GM18867 (cell line): ENCODE data around the gene SLC39A1.

Source experiments
- ATAC-seq: cut with Tn5 transposase; IDR thresholded peaks from one replicate; pipeline ENCODE4 v1.9.1; 2021; ENCODE audit warnings: mild to moderate bottlenecking, moderate library complexity; ENCODE audit not compliant: unreplicated experiment

The SLC39A1 gene

DNA sequence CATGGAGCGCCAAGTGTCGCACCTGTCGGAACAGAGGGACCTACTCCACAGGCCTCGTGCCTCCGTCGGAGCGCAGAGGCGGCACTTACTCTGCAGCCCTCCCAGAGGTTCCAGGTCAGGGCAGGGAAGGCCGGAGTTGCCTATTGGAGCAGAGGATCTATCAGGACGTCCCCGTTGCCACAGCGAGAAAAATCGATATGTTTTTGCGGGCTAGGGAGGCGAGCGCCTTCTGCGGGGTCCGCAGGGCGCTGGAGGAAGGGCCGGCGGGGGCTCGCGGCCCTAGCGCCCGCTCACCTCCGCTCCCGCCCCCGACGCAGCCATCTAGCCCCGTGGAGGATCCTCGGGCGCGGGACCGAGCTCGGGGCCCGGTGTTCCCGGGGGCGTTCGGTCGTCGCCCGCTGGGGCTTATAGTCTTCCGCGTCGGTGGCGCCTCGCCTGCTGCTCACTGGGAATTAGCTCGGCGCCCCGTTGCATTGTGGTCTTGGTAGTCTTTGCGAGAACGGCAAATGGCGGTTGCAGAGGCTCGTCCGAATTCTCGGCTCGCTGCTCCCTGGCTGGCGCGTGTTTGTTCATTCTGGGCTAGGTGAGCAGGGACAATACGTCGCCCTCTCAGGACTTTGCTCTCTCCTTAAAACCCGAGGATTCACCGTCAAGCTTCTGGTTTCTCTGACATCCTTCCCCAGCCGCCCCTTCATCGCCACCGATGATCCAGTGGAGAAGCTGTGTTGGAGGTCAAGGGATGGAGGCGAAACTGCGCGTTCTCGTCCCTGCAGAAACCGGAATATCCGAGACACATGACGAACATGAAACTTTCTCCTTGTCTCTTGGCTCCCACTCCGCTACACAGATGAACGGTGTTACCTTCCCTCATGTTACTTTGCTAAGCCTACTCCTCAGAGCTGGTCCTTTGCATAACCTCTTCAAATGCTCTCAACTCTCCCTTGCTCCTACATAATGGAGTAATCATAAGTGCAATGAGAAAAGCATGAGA, 14.2 kb upstream of the SLC39A1 start, which contains the start of gene JTB:
Gene JTB (minus strand): TSS at position 425 of the 991 bp plus-strand sequence. CDS start 422 bp downstream, at position 3.
- peak; percentile 86 for ATAC-seq

DNA sequence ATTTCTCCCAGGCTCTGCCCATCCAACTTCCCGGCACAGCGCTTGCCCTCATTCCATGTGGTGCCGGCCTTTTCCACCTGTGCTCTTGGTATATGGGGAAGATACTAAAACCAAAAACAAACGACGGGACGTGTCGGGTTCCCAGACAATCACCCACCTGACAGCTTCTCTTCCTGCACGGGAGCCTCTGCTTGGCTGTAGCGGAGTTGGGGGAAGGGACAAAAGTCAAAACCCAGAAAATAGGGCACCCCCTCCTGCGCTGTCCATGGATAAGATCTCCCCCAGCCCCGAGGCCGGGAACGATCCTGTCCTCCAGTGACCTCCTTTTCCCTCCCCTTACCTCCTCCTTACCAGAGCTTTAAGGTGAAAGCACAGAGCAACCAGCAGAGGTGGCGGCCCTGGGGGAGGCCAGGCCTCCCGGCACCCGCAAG, 13.5 kb upstream of the SLC39A1 start:
- ATAC-seq = no peak

DNA sequence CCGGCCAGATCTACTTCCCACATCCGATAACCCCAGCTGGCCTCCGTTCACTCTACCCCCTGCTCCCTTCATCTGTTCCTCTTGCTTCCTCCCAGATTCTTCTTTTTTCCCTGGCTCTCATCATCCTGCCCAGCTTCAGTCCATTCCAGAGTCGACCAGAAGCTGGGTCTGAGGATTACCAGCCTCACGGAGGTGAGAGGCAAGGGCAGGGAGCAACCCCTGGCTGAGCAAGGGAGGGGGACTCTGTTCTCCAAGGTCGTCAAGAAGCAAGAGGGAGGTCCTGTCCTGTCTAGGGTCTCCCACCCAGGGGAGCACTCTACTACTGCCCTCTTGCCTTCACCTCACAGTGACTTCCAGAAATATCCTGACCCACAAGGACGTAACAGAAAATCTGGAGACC, 10.2 kb upstream of the SLC39A1 start:
- ATAC-seq = no peak

DNA sequence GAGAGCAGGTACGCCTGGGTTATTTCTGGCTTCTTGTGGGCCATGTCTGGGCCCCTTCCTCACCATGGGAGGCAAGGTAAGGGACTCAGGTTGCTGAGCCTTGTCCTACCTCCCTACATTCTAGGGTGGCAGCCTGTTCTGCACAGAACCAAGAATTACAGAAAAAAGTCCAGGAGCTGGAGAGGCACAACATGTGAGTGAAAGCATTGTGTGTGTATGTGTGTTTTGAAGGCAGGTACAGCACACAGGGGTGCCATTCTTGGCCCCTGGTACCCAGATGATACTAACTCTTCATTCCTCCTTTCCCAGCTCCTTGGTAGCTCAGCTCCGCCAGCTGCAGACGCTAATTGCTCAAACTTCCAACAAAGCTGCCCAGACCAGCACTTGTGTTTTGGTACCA, 9.7 kb upstream of the SLC39A1 start:
- no peak for ATAC-seq

DNA sequence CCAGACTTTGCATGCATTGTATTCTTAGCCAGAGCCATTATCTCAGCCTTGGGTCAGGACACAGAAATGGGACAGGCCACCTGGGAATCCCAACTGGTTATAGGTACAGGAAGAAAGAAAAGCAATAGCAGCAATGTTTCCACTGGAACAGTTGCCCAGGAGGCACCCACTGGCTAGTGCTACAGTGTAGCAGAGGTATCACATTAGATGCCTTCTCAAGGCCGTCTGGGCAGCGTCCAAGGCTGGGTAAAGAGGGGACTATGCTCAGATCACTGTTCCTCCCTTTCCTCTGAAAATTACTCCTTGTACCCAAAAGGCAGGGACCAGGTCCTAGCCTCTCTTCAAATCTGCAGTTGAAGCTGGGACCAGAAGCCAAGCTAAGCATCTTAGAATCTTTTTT, 7.0 kb upstream of the SLC39A1 start:
- no peak for ATAC-seq

DNA sequence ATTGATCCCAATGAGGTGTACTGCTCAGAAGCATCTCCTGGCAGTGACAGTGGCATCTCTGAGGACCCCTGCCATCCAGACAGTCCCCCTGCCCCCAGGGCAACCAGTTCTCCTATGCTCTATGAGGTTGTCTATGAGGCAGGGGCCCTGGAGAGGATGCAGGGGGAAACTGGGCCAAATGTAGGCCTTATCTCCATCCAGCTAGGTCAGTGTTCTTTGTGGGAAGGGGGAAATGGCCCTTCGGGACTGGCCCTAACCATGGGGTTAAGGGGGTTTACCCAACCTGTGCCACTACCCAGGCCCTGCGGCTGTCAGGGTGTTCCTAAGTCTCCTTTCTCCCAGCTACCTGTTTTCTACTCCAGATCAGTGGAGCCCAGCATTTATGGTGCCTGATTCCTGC, 5.6 kb upstream of the SLC39A1 start:
- ATAC-seq = no peak

DNA sequence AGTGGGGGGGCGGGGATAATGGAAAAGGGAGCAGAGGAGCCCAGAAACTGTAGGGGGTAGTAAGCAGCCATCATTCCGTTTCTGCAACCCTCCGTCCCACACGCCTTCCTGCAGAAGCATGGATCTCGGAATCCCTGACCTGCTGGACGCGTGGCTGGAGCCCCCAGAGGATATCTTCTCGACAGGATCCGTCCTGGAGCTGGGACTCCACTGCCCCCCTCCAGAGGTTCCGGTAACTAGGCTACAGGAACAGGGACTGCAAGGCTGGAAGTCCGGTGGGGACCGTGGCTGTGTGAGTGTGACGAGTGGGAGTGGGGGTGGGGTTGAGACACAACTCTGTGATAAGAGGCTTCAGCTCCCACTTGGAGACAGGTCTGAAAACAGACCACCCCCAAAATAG, 5.1 kb upstream of the SLC39A1 start:
- no peak for ATAC-seq

DNA sequence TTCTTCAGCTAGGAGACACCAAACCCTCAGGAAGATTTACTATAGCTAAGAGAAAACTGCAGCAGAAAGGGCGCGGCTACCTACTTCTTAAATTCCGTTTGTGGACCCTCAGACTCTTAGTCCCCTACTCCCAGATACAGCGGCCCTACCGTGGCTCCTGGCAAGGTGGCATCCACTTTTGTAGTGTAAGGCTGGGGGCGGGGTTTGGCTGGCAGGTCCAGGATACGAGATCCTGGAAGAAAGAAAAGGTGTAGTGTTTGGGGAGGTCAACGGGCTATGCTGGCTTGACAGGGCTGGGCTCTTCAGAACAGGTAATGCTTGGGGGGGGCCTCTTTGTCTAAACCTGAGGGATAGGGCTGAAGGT, 4.6 kb upstream of the SLC39A1 start:
- ATAC-seq = no peak

DNA sequence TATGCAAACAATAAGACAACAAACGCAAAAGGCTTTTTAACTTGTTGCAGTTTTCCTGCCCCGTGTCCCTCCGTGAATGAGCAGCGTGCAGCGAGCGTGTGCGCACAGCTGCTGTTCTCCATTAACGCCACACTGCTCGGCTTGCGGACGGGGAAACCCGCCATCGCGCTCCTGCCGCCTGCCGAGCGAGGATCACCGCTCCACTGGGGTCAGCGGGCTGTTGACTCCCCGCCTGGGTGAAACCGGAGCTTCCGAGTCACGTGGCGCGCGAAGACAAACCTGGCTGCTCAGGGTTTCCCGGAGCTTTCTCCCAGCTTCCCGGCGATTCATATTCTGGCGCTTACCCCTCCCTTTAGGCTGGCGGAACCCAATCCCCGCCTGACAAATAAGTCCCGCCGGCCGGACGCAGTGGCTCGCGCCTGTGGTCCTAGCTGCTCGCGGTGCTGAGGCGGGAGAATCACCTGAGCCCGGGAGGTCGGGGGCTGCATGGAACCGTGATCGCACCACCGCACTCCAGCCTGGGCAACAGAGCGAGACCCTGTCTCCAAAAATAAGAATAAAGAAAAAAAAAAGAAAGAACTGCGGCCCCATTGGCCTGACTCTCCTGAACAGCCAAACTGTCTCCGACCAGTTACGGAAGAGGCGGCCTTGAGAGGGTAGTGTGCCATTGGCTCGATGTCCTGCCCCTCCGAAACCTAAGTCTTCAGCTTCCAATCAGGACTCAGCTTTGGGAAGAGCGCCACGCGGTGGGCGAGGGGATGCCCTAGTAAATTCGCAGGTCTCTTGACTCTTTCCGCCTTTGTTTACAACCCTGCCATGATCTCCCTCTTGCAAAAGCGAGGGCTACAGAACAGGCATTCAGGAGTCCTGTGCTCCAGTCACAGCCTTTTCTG, 4.0 kb upstream of the SLC39A1 start, which contains the start of gene CREB3L4:
Gene CREB3L4 (plus strand): TSS at position 796 of the 893 bp plus-strand sequence. CDS start 624 bp downstream, outside the sequence.
- ATAC-seq = peak; percentile 67

DNA sequence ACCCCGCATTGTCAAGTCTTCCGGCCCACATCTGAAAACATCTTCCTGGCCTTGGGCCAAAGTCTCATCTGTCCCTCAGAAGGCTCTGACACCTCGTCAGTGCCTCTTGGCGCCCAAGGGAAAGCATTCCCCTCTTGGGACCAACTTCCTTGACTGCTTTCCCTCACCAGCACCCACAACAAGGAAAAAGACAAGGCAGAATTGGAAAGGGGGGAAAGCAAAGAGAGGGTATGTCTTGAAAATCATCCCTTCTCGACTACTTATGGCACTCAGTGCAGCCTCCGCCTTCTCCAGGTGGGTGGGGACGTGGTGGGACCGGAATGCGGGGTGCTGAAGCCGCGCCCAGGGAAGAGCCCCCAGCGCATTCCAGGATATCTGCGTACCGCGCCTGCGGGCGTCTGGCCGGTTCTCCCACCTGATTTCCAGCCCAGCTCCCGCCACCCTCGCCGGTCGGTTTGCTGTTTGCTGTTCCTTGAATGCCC, 554 bp upstream of the SLC39A1 start:
- no peak for ATAC-seq

DNA sequence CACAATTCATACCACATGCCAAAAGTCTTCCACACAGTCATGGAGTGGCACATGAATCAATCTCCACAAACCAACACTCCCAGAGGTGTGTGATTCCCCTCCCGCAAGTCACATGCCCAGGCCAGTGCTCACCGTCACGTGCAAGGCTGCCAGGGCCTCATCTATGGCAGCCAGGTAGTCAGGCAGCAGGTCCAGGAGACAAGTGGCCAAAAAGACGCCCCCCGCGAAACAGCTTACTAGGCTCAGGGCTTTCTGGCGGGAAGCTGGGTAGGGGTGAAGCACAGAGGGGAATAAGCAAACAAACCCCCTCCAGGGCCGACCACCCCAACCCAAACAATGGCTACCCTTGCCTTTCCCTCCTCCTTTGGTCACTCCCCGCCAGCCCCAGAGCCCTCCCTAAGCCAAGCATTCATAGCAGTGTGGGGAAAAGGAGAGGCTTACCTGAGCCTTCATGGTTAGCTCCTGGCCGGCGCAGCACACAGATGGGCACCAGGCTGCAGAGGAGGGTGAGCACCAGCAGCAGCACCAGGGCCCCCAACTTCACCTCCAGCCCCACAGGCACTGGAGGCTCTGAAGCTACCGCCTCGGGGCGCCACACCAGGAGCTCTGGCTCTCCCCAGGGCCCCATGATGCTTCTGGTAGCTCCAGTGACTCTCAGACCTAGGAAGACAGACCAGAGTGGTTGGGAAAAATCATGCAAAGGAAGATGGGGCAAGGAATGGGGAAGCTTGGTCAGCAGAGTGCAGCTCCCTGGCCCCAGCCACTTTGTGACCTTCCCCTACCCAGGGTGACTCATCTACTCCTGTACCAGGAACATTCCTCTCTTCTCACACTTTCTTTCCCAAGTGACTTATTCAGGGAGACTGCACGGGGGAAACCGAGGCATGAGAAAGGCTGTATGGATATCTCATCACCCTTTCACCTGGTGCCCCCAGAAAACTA, 978 bp downstream of the SLC39A1 start:
- ATAC-seq = no peak

DNA sequence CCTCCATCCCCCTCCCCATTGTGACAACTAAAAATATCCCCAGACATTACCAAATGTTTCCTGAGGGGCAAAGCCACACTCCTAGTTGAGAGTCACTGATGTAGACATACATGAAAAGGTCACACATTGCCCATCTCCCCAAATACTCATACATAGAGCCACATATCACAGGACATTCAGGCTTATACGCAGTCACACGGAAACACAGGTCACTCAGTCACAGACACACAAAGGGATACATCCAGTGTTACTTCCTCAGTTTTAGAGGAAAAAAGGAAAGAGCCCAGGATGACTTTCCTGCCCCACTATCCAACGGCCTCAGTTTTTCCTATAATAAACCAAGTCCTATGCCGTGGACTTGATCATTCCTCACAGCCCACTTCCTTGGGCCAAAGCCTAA, 1.9 kb downstream of the SLC39A1 start:
- no peak for ATAC-seq

DNA sequence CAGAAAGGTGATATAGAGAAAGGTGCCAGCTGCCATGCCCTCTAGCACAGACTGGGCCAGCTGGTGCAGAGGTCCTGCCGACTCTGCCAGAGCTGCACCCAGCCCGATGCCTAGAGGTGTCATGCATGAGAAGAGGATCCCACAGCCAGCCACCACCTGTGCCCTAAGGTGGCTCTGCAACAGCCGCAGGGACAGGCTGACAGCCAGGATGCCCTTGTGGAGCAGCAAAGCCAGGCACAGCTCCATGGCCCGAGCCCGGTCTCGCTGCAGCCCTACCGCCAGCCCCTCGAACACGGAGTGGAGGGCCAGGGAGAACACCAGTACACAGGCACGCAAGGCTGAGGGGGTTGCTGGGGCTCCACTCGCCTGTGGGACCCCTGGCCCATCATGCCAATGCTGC, 3.1 kb downstream of the SLC39A1 start:
- ATAC-seq = no peak

DNA sequence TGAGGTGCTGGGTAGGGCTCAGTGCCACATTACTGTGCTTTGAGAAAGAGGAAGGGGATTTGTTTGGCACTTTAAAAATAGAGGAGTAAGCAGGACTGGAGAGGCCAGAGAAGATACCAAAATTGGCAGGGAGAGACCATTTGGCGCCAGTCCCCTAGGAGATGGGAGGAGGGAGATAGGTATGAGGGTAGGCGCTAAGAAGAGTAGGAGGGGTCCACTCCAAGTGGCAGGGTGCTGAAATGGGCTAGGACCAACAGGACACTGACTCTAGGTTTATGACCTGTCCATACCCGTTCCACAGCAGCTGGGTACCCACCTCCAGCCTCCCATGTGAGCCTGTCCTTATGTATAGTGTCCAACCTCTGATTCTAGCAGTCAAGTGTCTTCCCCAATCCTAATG, 3.9 kb downstream of the SLC39A1 start:
- no peak for ATAC-seq

DNA sequence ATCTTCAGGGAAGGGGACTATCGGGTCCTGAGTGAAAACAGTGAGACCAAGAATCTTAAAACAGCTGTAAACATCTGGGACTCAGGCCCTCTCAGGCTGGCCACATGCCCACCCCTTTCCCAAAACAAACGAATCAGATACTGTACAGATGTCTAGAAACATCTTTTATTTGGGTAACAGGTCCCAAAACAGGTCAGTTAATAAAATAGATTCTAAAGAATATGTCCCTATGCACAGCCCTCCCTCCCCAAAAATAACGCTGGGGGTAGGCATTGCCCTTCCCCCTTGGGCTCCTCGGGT, 4.4 kb downstream of the SLC39A1 start:
- ATAC-seq = no peak

DNA sequence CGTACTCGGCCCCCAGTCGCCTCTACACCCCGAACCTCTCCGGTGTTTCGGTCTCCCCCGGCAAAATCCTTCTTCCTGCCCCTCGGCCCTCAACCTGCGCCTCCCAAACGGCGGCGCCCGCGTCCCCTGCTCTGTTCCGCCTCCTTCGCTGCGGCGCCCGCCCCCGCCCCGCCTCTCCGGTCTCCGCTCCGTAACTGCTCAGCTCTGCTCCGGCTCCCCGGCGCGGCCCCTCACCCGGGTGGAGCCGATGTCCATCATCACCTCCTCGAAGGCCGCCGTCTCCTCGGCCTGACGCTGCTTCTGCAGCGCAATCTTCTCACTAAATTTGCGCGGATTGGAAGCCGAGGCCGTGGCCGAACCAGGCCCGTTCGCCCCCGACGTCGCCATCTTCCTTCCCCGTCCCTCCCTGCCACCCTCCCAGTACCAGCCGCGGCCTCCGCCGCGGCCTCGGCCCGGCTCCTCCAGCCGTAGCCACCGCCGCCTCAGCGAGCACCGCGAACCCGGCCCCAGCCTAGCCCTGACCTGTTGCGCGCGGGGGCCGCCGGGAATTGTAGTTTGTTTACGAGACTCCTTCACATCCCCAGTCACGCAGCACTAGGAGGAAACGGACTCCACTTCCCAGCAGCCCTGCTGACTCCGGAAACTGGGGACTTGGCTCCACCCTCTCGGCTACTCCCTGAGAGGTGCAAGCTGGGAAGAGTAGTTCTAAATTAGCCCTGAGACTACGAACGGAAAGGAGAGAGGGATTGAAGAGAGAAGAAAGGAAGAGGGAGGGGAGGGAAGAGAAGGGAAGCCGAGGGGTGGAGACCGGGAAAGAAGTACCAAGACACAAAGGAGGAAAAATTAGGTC, 5.0 kb downstream of the SLC39A1 start, which contains the start of gene CRTC2:
Gene CRTC2 (minus strand): TSS at position 502 of the 850 bp plus-strand sequence. CDS start 115 bp downstream, at position 387.
- peak; percentile 66 for ATAC-seq

DNA sequence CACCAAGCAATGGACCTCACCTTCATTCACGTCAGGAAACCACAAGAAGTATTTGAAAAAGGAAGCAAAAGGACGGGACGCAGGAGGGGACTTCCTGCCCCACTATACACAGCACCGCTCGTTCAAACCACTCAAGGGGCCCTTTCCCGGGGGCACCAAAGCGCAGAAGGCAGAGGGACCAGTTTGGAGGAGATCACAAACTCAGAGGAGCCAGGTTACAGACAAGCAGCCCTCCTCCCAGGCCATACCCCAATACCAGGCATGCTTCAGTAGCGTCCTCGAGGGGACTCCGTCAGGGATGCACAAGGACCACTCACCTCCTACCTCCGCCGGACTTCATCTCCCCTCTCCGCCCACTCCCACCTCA, 5.6 kb downstream of the SLC39A1 start:
- ATAC-seq = peak; percentile 5

DNA sequence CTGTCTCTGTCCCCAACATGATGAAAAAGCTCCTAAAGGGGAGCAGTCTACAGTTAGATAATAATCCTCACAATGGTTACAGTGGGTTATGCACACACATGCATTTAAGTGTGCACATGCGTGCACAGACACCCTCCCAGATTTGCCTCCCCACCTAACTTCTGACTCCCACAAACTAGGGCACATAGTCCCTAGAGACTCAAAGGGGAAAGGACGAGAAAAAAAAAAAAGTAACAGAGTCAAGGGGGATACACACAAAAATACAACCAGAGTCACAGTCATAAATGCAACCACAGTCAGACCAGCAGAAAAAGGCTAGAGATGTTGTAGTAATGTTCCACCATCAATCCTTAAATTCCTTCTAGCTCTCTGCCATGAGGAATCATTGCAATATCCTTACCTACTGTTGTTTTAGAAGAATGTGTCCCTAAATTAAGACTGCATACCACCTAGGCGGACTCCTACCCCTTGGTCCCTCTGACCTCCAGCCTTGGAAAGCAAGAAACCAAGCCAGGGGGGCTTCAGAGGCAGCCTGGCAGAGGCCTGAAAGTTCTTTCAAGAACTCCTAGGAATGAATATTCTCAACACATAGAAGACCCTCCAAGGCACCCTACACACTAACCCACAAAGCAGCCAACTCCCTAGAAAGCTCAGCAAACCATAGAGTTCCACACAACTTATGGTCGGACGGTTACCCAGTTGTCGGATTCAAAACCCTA, 6.2 kb downstream of the SLC39A1 start:
- no peak for ATAC-seq

DNA sequence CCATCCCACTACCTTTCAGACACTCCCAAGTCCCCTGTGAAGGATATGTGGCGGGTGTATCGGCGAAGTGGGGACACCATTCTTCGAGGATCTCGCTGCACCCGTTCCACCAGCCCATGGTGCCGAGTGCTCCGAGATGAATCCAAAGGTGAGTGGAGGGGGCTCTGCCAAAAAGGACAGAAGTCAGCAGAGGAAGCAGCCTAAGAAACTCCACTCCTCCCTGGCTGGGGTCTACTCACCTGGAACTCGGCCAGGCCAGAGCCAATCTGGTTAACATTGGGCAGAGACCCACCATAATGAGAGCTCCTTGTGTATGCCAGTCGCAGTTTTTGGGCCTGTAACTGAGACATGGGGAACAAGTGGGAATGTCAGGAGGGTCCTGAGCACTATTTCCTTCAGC, 8.5 kb downstream of the SLC39A1 start:
- ATAC-seq = no peak
